WTC11 (cell line): ENCODE data around the gene FCRL6. TPM values are rescaled to one million over a fixed set of nuclear protein-coding genes. Genes with fewer than 3 reads are reported as not detected.

Experiments used
- ATAC-seq: fragments of 200-7000 bp; cut with Tn5 transposase; 2 replicates; pipeline ENCODE4 v1.10.0; 2021; ENCODE audit warnings: mild to moderate bottlenecking, moderate library complexity
- CTCF ChIA-PET: fragments of 300-600 bp; sonication (Branson Sonifier 250); formaldehyde crosslinking; loops from one replicate; lab custom pipeline; 2021; ENCODE audit warnings: antibody characterized with exemption; lab: Charles Lee
- POLR2A ChIA-PET: fragments of 350-600 bp; sonication (Branson Sonifier 250); formaldehyde crosslinking; loops from one replicate; lab custom pipeline; 2021; ENCODE audit warnings: antibody characterized with exemption; lab: Charles Lee
- DNase-seq: peaks from one replicate; pipeline ENCODE4 v3.0.0; 2021; ENCODE audit warnings: low spot score
- H3K27ac Mint-ChIP-seq: 2 replicates; pipeline ENCODE4 v1.8.0; 2021; ENCODE audit warnings: mixed read lengths
- H3K27me3 Mint-ChIP-seq: 2 replicates; pipeline ENCODE4 v1.8.0; 2021; ENCODE audit warnings: low read depth, mild to moderate bottlenecking, moderate library complexity, mixed read lengths
- H3K36me3 Mint-ChIP-seq: 2 replicates; pipeline ENCODE4 v1.8.0; 2021; ENCODE audit warnings: mixed read lengths
- H3K4me1 Mint-ChIP-seq: 2 replicates; pipeline ENCODE4 v1.8.0; 2022; ENCODE audit warnings: mixed read lengths
- H3K4me3 Mint-ChIP-seq: 2 replicates; pipeline ENCODE4 v1.8.0; 2021; ENCODE audit warnings: mild to moderate bottlenecking, moderate library complexity, mixed read lengths
- H3K9me3 Mint-ChIP-seq: 2 replicates; pipeline ENCODE4 v1.8.0; 2021; ENCODE audit warnings: mixed read lengths
- AR ChIP-seq: fragments of 250-450 bp; sonication (Bioruptor Pico); IDR thresholded peaks from 2 replicates; pipeline ENCODE4 v1.9.0; 2021; ENCODE audit warnings: mild to moderate bottlenecking
- ATF6 ChIP-seq: sonication (generic); formaldehyde crosslinking; IDR thresholded peaks from 2 replicates; pipeline ENCODE4 v1.8.1; 2023; ENCODE audit warnings: mild to moderate bottlenecking, missing genetic modification reagents
- CTCF ChIP-seq: fragments of 200-600 bp; IDR thresholded peaks from 2 replicates; pipeline ENCODE4 v1.8.0; 2022; ENCODE audit warnings: antibody characterized with exemption
- NR1H2 ChIP-seq: sonication (generic); formaldehyde crosslinking; IDR thresholded peaks from 2 replicates; pipeline ENCODE4 v1.9.0; 2021; ENCODE audit warnings: mild to moderate bottlenecking, moderate library complexity, missing genetic modification reagents
- NR2C2 ChIP-seq: sonication (generic); formaldehyde crosslinking; IDR thresholded peaks from 2 replicates; pipeline ENCODE4 v1.8.0; 2022; ENCODE audit warnings: mild to moderate bottlenecking, missing genetic modification reagents
- NR3C1 ChIP-seq: sonication (generic); formaldehyde crosslinking; conservative IDR thresholded peaks from 2 replicates; pipeline ENCODE4 v1.8.1; 2023; ENCODE audit warnings: low read depth, mild to moderate bottlenecking, missing genetic modification reagents
- SMAD3 ChIP-seq: sonication (generic); formaldehyde crosslinking; IDR thresholded peaks from 2 replicates; pipeline ENCODE4 v1.8.0; 2022; ENCODE audit warnings: missing genetic modification reagents, mild to moderate bottlenecking, borderline replicate concordance
- SP1 ChIP-seq: sonication (generic); formaldehyde crosslinking; conservative IDR thresholded peaks from 2 replicates; pipeline ENCODE4 v1.8.1; 2022; ENCODE audit warnings: missing genetic modification reagents
- USF1 ChIP-seq: sonication (generic); formaldehyde crosslinking; IDR thresholded peaks from 2 replicates; pipeline ENCODE4 v1.8.0; 2022; ENCODE audit warnings: mild to moderate bottlenecking, missing genetic modification reagents
- USF2 ChIP-seq: sonication (generic); formaldehyde crosslinking; IDR thresholded peaks from 2 replicates; pipeline ENCODE4 v1.8.1; 2023; ENCODE audit warnings: mild to moderate bottlenecking, missing genetic modification reagents, moderate library complexity
- ZBTB43 ChIP-seq: sonication (generic); formaldehyde crosslinking; IDR thresholded peaks from 2 replicates; pipeline ENCODE4 v1.8.1; 2023; ENCODE audit warnings: mild to moderate bottlenecking, missing genetic modification reagents
- ZNF263 ChIP-seq: sonication (generic); formaldehyde crosslinking; IDR thresholded peaks from 2 replicates; pipeline ENCODE4 v1.8.1; 2022; ENCODE audit warnings: low read depth, mild to moderate bottlenecking, moderate library complexity, missing genetic modification reagents
- ZNF396 ChIP-seq: fragments of 250-450 bp; sonication (Bioruptor Pico); IDR thresholded peaks from 2 replicates; pipeline ENCODE4 v1.8.0; 2021; ENCODE audit warnings: mild to moderate bottlenecking, moderate library complexity, borderline replicate concordance
- total RNA-seq: library from RNA; stranded (reverse); gene quantifications from 3 replicates; pipeline ENCODE4 v1.2.3, GENCODE V29; 2021
- TF ChIP-seq, protein P1 (sequence below): sonication (generic); formaldehyde crosslinking; IDR thresholded peaks from 2 replicates; pipeline ENCODE4 v1.8.0; 2022; ENCODE audit warnings: mild to moderate bottlenecking, missing genetic modification reagents

The FCRL6 gene
- total RNA-seq, 1 experiment from 2014 or later = not detected

DNA sequence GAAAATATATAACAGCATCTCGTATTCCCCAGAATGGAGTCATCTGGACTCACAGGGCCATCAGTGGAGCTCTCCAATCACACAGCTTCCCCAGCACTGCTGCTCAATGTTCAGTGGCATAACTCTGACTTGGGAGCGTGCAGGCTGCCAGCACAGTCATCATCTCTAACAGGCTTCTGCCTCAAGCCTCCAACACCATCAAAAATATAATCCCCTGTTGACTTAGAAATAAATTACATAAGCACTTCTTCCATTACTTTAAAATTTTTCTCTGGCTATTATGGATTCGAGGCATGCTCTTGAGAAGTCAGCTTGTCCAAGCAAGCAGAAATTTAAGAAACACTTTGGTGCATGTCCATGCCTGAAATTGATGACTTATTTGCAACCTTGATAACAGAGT lies 15.2 kb upstream of the FCRL6 start:
- Mint-ChIP-seq H3K4me1 (peaks cover 23% of the 10 kb centered on the region), H3K9me3 (peaks cover 9% of the 10 kb centered on the region; the same call in 1 of the 2 replicates), H3K27me3 (peaks cover under 1% of the 10 kb centered on the region; the same call in 1 of the 2 replicates), H3K27ac (no peak overlapping the region), H3K4me3 (no peak overlapping the region), H3K36me3 (peaks cover 10% of the 10 kb centered on the region)
- no peak for DNase-seq
- CTCF ChIA-PET = interaction anchor here (2.1 kb wide), 1 partner anchor 11 kb away, joined by 10 read pairs; no protein-coding TSS in a partner anchor
- no peak for ATAC-seq
- POLR2A ChIA-PET = no interaction called here
- TF ChIP-seq ATF6 (CRISPR knock-in tag) (no peak), SMAD3 (CRISPR knock-in tag) (no peak), AR (CRISPR knock-in tag) (no peak), ZNF396 (CRISPR knock-in tag) (no peak), NR2C2 (CRISPR knock-in tag) (no peak), SP1 (no peak), ZNF263 (CRISPR knock-in tag) (no peak), NR1H2 (CRISPR knock-in tag) (no peak), NR3C1 (no peak)

GRCh38 chr1:159790237-159790917 lies 11.8 kb upstream of the FCRL6 start:
- 0 out of 2 replicates have a peak, but pooled peaks cover under 1% of the 10 kb centered on the region for H3K4me1 Mint-ChIP-seq
- no peak overlapping the region for H3K27ac Mint-ChIP-seq
- no peaks in the 10 kb centered on the region for H3K9me3 Mint-ChIP-seq
- ATAC-seq (peak; percentile 86), DNase-seq (peak; percentile 24)
- ChIA-PET POLR2A (no interaction called here), CTCF (interaction anchor here (0.6 to 1.9 kb wide), 18 partner anchors 9 to 481 kb away, joined by 3 to 26 read pairs (median 3); partner anchors contain the start of genes DUSP23 and FCRL6)
- TF ChIP-seq USF1 = peak; percentile 89
- no peak for TF ChIP-seq ZBTB43 (CRISPR knock-in tag)
- TF ChIP-seq, protein P1, sequence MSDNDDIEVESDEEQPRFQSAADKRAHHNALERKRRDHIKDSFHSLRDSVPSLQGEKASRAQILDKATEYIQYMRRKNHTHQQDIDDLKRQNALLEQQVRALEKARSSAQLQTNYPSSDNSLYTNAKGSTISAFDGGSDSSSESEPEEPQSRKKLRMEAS (CRISPR knock-in tag) = peak; percentile 75
- TF ChIP-seq USF2 (CRISPR knock-in tag) = peak; percentile 87
- peak; percentile 77 for TF ChIP-seq CTCF
- H3K36me3 Mint-ChIP-seq = no peaks in the 10 kb centered on the region
- no peak overlapping the region for H3K4me3 Mint-ChIP-seq
- no peaks in the 10 kb centered on the region; the same call in 1 of the 2 replicates for H3K27me3 Mint-ChIP-seq
